ENCODE measurements around the gene ZNF70. TPM values are rescaled to one million over a fixed set of nuclear protein-coding genes. Genes with fewer than 3 reads are reported as not detected.
A peak's percentile ranks its signal among the peaks of the same experiment; 100 is the strongest.

Gene ZNF70
- total and polyA plus RNA-seq, 10 of the 15 experiments (the other 5 are each of a cell fraction or from before 2014, with no cell fraction given), result 0.15 to 2.3 (median 0.85) TPM

DNA sequence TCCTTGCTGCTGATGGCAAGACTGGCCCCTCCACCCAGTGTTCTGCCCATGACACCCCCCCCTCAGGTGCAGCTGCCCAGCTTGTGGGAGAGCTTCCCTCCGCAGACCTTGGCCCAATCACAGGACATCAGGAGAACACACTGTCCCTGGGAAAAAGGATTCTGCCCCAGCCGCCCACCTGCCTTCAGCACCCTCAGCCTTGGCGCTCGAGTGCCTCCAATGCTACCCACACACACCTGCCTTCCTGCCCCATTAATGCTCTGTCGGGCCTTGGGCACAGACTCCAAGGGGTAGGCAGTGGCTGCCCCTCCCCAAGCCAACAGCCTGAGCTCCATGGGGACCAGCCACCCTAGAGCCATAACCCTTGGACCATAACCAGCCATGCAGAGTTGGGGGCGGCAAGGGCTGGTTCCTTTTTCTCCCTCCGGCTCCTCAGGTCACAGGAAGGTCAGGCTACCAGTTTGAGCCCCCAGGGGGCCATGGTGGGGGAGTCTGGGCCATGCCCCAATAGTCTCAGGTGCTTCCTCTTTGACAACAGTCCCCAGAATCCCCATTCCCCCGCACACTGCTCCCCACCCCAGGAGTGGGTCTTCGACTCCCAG, 1.3 kb upstream of the ZNF70 start (continued):
- peak; percentile 52; the same call in 1 of the 2 replicates for TF ChIP-seq PAX5 (IDR thresholded peaks at IDR 0.05; ENCODE audit: borderline replicate concordance, low read depth, low read length)
- peak; percentile 13; the same call in 1 of the 2 replicates for TF ChIP-seq YY1 (IDR thresholded peaks at IDR 0.05; ENCODE audit: low read depth, low read length)
- peak; percentile 37 for TF ChIP-seq BCL3 (IDR thresholded peaks at IDR 0.05; ENCODE audit: borderline replicate concordance, insufficient read depth, low read depth, low read length, poor library complexity, severe bottlenecking)

DNA sequence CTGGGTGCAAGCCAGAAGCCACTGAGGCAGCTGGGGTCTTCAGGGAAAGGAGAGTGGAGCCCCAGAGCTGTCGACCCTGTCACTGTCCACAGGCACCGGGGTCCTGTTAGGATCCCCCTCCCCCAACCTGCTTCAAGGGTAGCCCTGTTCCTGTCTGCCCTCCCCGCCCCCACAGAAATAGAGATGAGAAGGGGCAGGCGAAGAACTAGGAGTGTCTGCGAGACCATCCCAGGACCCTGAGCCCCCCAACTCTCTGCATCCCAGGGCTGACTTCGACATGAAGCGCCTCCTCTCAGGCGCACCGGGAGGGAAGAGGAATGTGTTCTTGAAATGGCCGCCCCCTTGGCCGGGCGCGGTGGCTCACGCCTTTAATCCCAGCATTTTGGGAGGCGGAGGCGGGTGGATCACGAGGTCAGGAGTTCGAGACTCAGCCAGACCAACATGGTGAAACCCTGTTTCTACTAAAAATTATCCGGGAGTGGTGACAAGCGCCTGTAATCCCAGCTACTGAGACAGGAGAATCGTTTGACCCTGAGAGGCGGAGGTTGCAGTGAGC, 607 bp upstream of the ZNF70 start:
- DNase-seq (ENCODE audit: low read depth, low spot score) (no peak), FAIRE-seq (no peak), ATAC-seq (peak; percentile 58)
- no peaks in the 10 kb centered on the region for H3K36me3 ChIP-seq (ENCODE audit: control insufficient read depth in 2 of 2, insufficient read depth in 2 of 2, low read length in 1 of 2)
- H4K20me1 ChIP-seq (ENCODE audit: control insufficient read depth, insufficient read depth), result no peaks in the 10 kb centered on the region
- in situ Hi-C loops (cut with MboI), result no loop called here
- peaks cover 30% of the 10 kb centered on the region for H3K4me1 ChIP-seq (ENCODE audit: control insufficient read depth, insufficient read depth, low read length)
- H2AFZ ChIP-seq (ENCODE audit: control insufficient read depth, low read depth, low read length), result peak overlapping the region; percentile 94
- intact Hi-C loops (cut with micrococcal nuclease; ENCODE audit: unreplicated experiment), result loop anchor here (2.0 kb wide), 1 partner anchor 15 kb away; the partner anchor contains the start of gene CHCHD10
- no peaks in the 10 kb centered on the region for H3K9me3 ChIP-seq (replicated peaks; ENCODE audit: control insufficient read depth, insufficient read depth, low read length)
- no peaks in the 10 kb centered on the region for H3K27me3 ChIP-seq (replicated peaks in 1 of 2; ENCODE audit: control insufficient read depth in 2 of 2, insufficient read depth in 2 of 2, low read length in 1 of 2)
- H3K9ac ChIP-seq (ENCODE audit: control insufficient read depth, insufficient read depth, low read length), result peak overlapping the region; percentile 88
- ChIA-PET RAD21 (ENCODE audit: unreplicated experiment) (interaction anchor here (0.6 to 1.4 kb wide), 5 partner anchors 12 to 38 kb away, joined by 3 to 7 read pairs (median 4); no protein-coding TSS in a partner anchor), CTCF (interaction anchor here (0.6 to 1.2 kb wide), 4 partner anchors 14 to 56 kb away, joined by 3 to 4 read pairs (median 3); no protein-coding TSS in a partner anchor), POLR2A (interaction anchor here (0.6 to 1.8 kb wide), 4 partner anchors 16 to 765 kb away, joined by 3 to 9 read pairs (median 4); partner anchors contain the start of gene CHCHD10), SMC1A (ENCODE audit: uncharacterized antibody, unreplicated experiment) (interaction anchor here (1.0 to 1.6 kb wide), 2 partner anchors 16 to 98 kb away, joined by 3 to 4 read pairs; partner anchors contain the start of gene CHCHD10)
- WGBS (ENCODE audit: insufficient coverage, insufficient replicate concordance, low lambda C conversion rate, missing lambda C conversion rate), result 2% methylated on average over 22 of the region's 22 CpGs
- H3K79me2 ChIP-seq (ENCODE audit: control insufficient read depth, insufficient read depth, low read length), result no peaks in the 10 kb centered on the region
- TSS peak; percentile 94 for BruUV-seq (replicated peaks)
- peak overlapping the region; percentile 88 for H3K27ac ChIP-seq (ENCODE audit: control insufficient read depth, insufficient read depth)
- peak overlapping the region; percentile 99 for H3K4me2 ChIP-seq (ENCODE audit: control insufficient read depth, insufficient read depth)
- peak overlapping the region; percentile 85 for H3K4me3 ChIP-seq
- TF ChIP-seq IKZF1 (conservative IDR thresholded peaks at IDR 0.05), result 0 out of 2 replicates have a peak, but pooled peaks have one; percentile 6
- TF ChIP-seq SMAD5 (IDR thresholded peaks at IDR 0.05; ENCODE audit: low read depth), result 0 out of 2 replicates have a peak, but pooled peaks have one; percentile 22
- TF ChIP-seq, protein P1, sequence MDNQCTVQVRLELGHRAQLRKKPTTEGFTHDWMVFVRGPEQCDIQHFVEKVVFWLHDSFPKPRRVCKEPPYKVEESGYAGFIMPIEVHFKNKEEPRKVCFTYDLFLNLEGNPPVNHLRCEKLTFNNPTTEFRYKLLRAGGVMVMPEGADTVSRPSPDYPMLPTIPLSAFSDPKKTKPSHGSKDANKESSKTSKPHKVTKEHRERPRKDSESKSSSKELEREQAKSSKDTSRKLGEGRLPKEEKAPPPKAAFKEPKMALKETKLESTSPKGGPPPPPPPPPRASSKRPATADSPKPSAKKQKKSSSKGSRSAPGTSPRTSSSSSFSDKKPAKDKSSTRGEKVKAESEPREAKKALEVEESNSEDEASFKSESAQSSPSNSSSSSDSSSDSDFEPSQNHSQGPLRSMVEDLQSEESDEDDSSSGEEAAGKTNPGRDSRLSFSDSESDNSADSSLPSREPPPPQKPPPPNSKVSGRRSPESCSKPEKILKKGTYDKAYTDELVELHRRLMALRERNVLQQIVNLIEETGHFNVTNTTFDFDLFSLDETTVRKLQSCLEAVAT (IDR thresholded peaks at IDR 0.05), result 0 out of 2 replicates have a peak, but pooled peaks have one; percentile 14
- 0 out of 2 replicates have a peak, but pooled peaks have one; percentile 9 for TF ChIP-seq BACH1 (IDR thresholded peaks at IDR 0.05; ENCODE audit: borderline replicate concordance)
- TF ChIP-seq GABPA (IDR thresholded peaks at IDR 0.05; ENCODE audit: low read depth), result no peak
- TF ChIP-seq NR2C2 (IDR thresholded peaks at IDR 0.05; ENCODE audit: borderline replicate concordance, control insufficient read depth, insufficient read length, low read depth), result no peak
- TF ChIP-seq RAD21 (IDR thresholded peaks at IDR 0.05; ENCODE audit: insufficient read depth, low read depth, low read length), result no peak
- TF ChIP-seq SIX5 (IDR thresholded peaks at IDR 0.05; ENCODE audit: low read depth, low read length, severe bottlenecking), result no peak
- TF ChIP-seq RELB (IDR thresholded peaks at IDR 0.05; ENCODE audit: low read depth), result peak; percentile 47; the same call in 1 of the 2 replicates
- TF ChIP-seq SREBF1 (IDR thresholded peaks at IDR 0.05; ENCODE audit: low read length), result no peak
